ENCODE measurements around the gene IL1RAPL1.

Gene IL1RAPL1

GRCh38 chrX:28626515-28626914, 39.3 kb downstream of the IL1RAPL1 start:
- Histone ChIP-seq H3K27me3 (ENCODE audit: insufficient read depth, insufficient read length) (no peaks in the 10 kb centered on the region), H3K4me3 (ENCODE audit: insufficient read length, low read depth) (no peak overlapping the region), H3K4me1 (ENCODE audit: insufficient read depth, insufficient read length) (no peaks in the 10 kb centered on the region), H3K36me3 (ENCODE audit: insufficient read depth, insufficient read length, low read length) (no peaks in the 10 kb centered on the region), H3K9ac (ENCODE audit: insufficient read length, low read depth) (no peak overlapping the region), H3K9me3 (ENCODE audit: insufficient read depth, low read length) (no peaks in the 10 kb centered on the region)
- TF ChIP-seq ZNF274 (IDR thresholded peaks at IDR 0.05; ENCODE audit: low read depth, low read length) = no peak
- TF ChIP-seq YY1 (IDR thresholded peaks at IDR 0.05; ENCODE audit: insufficient read depth, insufficient read length) = no peak
- TF ChIP-seq SUZ12 (IDR thresholded peaks at IDR 0.05; ENCODE audit: extremely low read depth, insufficient read depth, insufficient read length) = no peak
- no peak for DNase-seq (ENCODE audit: low read depth, low spot score)

GRCh38 chrX:28628120-28628519, 40.9 kb downstream of the IL1RAPL1 start:
- DNase-seq (ENCODE audit: low read depth, low spot score) = no peak
- TF ChIP-seq ZNF274 (IDR thresholded peaks at IDR 0.05; ENCODE audit: low read depth, low read length) = no peak
- no peak for TF ChIP-seq YY1 (IDR thresholded peaks at IDR 0.05; ENCODE audit: insufficient read depth, insufficient read length)
- TF ChIP-seq SUZ12 (IDR thresholded peaks at IDR 0.05; ENCODE audit: extremely low read depth, insufficient read depth, insufficient read length) = no peak
- H3K4me1 ChIP-seq (ENCODE audit: insufficient read depth, insufficient read length) = no peaks in the 10 kb centered on the region
- H3K9me3 ChIP-seq (ENCODE audit: insufficient read depth, low read length) = no peaks in the 10 kb centered on the region
- no peak overlapping the region for H3K4me3 ChIP-seq (ENCODE audit: insufficient read length, low read depth)
- no peaks in the 10 kb centered on the region for H3K36me3 ChIP-seq (ENCODE audit: insufficient read depth, insufficient read length, low read length)
- H3K27me3 ChIP-seq (ENCODE audit: insufficient read depth, insufficient read length) = no peaks in the 10 kb centered on the region
- H3K9ac ChIP-seq (ENCODE audit: insufficient read length, low read depth) = no peak overlapping the region

- Histone ChIP-seq H3K9ac (ENCODE audit: insufficient read length, low read depth) (no peak overlapping the region), H3K36me3 (ENCODE audit: insufficient read depth, insufficient read length, low read length) (no peaks in the 10 kb centered on the region), H3K4me3 (ENCODE audit: insufficient read length, low read depth) (no peak overlapping the region), H3K4me1 (ENCODE audit: insufficient read depth, insufficient read length) (no peaks in the 10 kb centered on the region), H3K9me3 (ENCODE audit: insufficient read depth, low read length) (no peaks in the 10 kb centered on the region), H3K27me3 (ENCODE audit: insufficient read depth, insufficient read length) (no peaks in the 10 kb centered on the region)
- TF ChIP-seq SUZ12 (IDR thresholded peaks at IDR 0.05; ENCODE audit: extremely low read depth, insufficient read depth, insufficient read length) = no peak
- no peak for TF ChIP-seq ZNF274 (IDR thresholded peaks at IDR 0.05; ENCODE audit: low read depth, low read length)
- no peak for TF ChIP-seq YY1 (IDR thresholded peaks at IDR 0.05; ENCODE audit: insufficient read depth, insufficient read length)
- DNase-seq (ENCODE audit: low read depth, low spot score) = no peak
Observed at GRCh38 chrX:28638775-28639174, 51.5 kb downstream of the IL1RAPL1 start.

GRCh38 chrX:28639451-28639850, 52.2 kb downstream of the IL1RAPL1 start:
- no peak for DNase-seq (ENCODE audit: low read depth, low spot score)
- Histone ChIP-seq H3K4me1 (ENCODE audit: insufficient read depth, insufficient read length) (no peaks in the 10 kb centered on the region), H3K36me3 (ENCODE audit: insufficient read depth, insufficient read length, low read length) (no peaks in the 10 kb centered on the region), H3K27me3 (ENCODE audit: insufficient read depth, insufficient read length) (no peaks in the 10 kb centered on the region), H3K9me3 (ENCODE audit: insufficient read depth, low read length) (no peaks in the 10 kb centered on the region), H3K9ac (ENCODE audit: insufficient read length, low read depth) (no peak overlapping the region), H3K4me3 (ENCODE audit: insufficient read length, low read depth) (no peak overlapping the region)
- TF ChIP-seq SUZ12 (IDR thresholded peaks at IDR 0.05; ENCODE audit: extremely low read depth, insufficient read depth, insufficient read length) (no peak), YY1 (IDR thresholded peaks at IDR 0.05; ENCODE audit: insufficient read depth, insufficient read length) (no peak)

GRCh38 chrX:28649541-28649940, 62.3 kb downstream of the IL1RAPL1 start:
- Histone ChIP-seq H3K9me3 (ENCODE audit: insufficient read depth, low read length) (no peaks in the 10 kb centered on the region), H3K9ac (ENCODE audit: insufficient read length, low read depth) (no peak overlapping the region), H3K36me3 (ENCODE audit: insufficient read depth, insufficient read length, low read length) (no peaks in the 10 kb centered on the region), H3K4me1 (ENCODE audit: insufficient read depth, insufficient read length) (no peaks in the 10 kb centered on the region), H3K4me3 (ENCODE audit: insufficient read length, low read depth) (no peak overlapping the region), H3K27me3 (ENCODE audit: insufficient read depth, insufficient read length) (no peaks in the 10 kb centered on the region)
- DNase-seq (ENCODE audit: low read depth, low spot score) = no peak
- TF ChIP-seq YY1 (IDR thresholded peaks at IDR 0.05; ENCODE audit: insufficient read depth, insufficient read length) = no peak
- no peak for TF ChIP-seq SUZ12 (IDR thresholded peaks at IDR 0.05; ENCODE audit: extremely low read depth, insufficient read depth, insufficient read length)
- no peak for TF ChIP-seq ZNF274 (IDR thresholded peaks at IDR 0.05; ENCODE audit: low read depth, low read length)

- TF ChIP-seq SUZ12 (IDR thresholded peaks at IDR 0.05; ENCODE audit: extremely low read depth, insufficient read depth, insufficient read length) = no peak
- no peak for TF ChIP-seq YY1 (IDR thresholded peaks at IDR 0.05; ENCODE audit: insufficient read depth, insufficient read length)
- TF ChIP-seq ZNF274 (IDR thresholded peaks at IDR 0.05; ENCODE audit: low read depth, low read length) = no peak
- DNase-seq (ENCODE audit: low read depth, low spot score) = no peak
Observed at GRCh38 chrX:28651186-28651585, 63.9 kb downstream of the IL1RAPL1 start.

GRCh38 chrX:28659269-28659668, 72.0 kb downstream of the IL1RAPL1 start:
- DNase-seq (ENCODE audit: low read depth, low spot score) = no peak
- no peaks in the 10 kb centered on the region for H3K4me1 ChIP-seq (ENCODE audit: insufficient read depth, insufficient read length)
- H3K9me3 ChIP-seq (ENCODE audit: insufficient read depth, low read length) = peaks cover 5% of the 10 kb centered on the region; the same call in 1 of the 2 replicates
- TF ChIP-seq ZNF274 (IDR thresholded peaks at IDR 0.05; ENCODE audit: low read depth, low read length) = no peak
- no peak for TF ChIP-seq SUZ12 (IDR thresholded peaks at IDR 0.05; ENCODE audit: extremely low read depth, insufficient read depth, insufficient read length)
- no peak for TF ChIP-seq YY1 (IDR thresholded peaks at IDR 0.05; ENCODE audit: insufficient read depth, insufficient read length)
- H3K9ac ChIP-seq (ENCODE audit: insufficient read length, low read depth) = no peak overlapping the region
- H3K36me3 ChIP-seq (ENCODE audit: insufficient read depth, insufficient read length, low read length) = no peaks in the 10 kb centered on the region
- H3K27me3 ChIP-seq (ENCODE audit: insufficient read depth, insufficient read length) = no peaks in the 10 kb centered on the region
- no peak overlapping the region for H3K4me3 ChIP-seq (ENCODE audit: insufficient read length, low read depth)

More at GRCh38 chrX:28651186-28651585, 63.9 kb downstream of the IL1RAPL1 start:
- no peaks in the 10 kb centered on the region for H3K27me3 ChIP-seq (ENCODE audit: insufficient read depth, insufficient read length)
- H3K36me3 ChIP-seq (ENCODE audit: insufficient read depth, insufficient read length, low read length) = no peaks in the 10 kb centered on the region
- no peaks in the 10 kb centered on the region for H3K9me3 ChIP-seq (ENCODE audit: insufficient read depth, low read length)
- H3K4me3 ChIP-seq (ENCODE audit: insufficient read length, low read depth) = no peak overlapping the region
- no peaks in the 10 kb centered on the region for H3K4me1 ChIP-seq (ENCODE audit: insufficient read depth, insufficient read length)
- H3K9ac ChIP-seq (ENCODE audit: insufficient read length, low read depth) = no peak overlapping the region

All from NT2/D1 (cell line).